H1 (cell line): Measurements from ENCODE around the gene MGAT5B.

ENCODE experiments used
- ASH2L ChIP-seq: fragments of 200-600, 300-600 bp; sonication (generic); IDR thresholded peaks from one replicate; pipeline ENCODE4 v1.7.1; 2017; ENCODE audit warnings: low read length
- TAF1 ChIP-seq: IDR thresholded peaks from 2 replicates; pipeline ENCODE4 v1.6.1; 2011; ENCODE audit warnings: mild to moderate bottlenecking, low read depth, low read length

- TF ChIP-seq TAF1: no peak
- no peak for TF ChIP-seq ASH2L
These were observed 17.7 kb downstream of the MGAT5B start for GRCh38 chr17:76885894-76886290.
